ENCODE measurements around the gene SPN.
"Not testable (repeated sequence)": the region's sequence is repeated elsewhere in the genome, so short reads cannot be mapped to it uniquely, and the experiment has no call there.

Gene SPN, protein sequence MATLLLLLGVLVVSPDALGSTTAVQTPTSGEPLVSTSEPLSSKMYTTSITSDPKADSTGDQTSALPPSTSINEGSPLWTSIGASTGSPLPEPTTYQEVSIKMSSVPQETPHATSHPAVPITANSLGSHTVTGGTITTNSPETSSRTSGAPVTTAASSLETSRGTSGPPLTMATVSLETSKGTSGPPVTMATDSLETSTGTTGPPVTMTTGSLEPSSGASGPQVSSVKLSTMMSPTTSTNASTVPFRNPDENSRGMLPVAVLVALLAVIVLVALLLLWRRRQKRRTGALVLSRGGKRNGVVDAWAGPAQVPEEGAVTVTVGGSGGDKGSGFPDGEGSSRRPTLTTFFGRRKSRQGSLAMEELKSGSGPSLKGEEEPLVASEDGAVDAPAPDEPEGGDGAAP

DNA sequence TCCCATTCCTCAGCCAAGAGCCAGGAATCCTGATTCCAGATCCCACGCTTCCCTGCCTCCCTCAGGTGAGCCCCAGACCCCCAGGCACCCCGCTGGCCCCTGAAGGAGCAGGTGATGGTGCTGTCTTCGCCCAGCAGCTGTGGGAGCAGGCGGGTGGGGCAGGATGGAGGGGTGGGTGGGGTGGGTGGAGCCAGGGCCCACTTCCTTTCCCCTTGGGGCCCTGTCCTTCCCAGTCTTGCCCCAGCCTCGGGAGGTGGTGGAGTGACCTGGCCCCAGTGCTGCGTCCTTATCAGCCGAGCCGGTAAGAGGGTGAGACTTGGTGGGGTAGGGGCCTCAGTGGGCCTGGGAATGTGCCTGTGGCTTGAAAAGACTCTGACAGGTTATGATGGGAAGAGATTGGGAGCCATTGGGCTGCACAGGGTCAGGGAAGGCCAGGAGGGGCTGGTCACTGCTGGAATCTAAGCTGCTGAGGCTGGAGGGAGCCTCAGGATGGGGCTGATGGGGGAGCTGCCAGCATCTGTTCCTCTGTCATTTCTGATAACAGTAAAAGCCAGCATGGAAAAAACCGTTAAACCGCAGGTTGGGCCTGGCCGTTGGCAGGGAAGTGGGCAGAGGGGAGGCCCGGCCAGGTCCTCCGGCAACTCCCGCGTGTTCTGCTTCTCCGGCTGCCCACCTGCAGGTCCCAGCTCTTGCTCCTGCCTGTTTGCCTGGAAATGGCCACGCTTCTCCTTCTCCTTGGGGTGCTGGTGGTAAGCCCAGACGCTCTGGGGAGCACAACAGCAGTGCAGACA lies at the start of gene SPN:
Gene SPN, plus strand, starts transcription at position 232 of the 791 bp plus-strand sequence. Its CDS starts 482 bp downstream, at position 714.
- DNase-seq, result no peak

DNA sequence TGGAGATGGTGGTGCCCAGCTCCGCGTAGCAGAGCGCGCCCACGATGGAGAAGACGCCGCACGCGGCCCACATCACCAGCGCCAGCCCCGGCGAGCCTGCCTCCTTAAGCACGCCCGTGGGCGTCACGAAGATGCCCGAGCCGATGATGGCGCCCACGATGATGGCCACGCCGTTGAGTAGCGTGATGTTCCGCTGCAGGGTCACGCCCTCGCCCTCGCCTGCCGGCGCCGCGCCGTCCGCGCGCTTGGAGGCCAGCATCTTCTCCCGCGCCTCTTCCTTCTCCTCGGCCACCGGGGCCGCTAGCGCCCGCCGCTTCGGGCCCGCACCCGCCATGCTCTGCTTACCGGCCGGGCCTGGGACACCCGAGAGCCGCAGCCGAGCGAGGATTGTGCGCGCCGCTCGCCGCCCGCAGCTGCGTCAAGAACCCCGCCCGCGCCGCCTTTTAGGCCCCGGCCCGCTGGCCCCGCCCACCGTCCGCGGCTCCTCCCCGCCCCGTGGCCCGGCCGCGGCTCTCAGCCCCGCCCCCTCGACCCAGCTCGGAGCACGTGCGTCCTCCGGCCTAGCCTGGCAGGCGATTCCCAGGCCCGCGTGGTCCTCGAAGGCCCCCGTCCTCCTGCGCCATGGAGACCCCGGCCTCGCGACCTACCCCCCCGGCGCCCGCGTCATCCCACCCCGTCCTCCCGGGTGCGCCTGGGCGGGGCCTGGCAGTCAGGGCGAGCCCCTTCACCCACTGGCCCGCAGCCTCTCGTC lies 49.6 kb upstream of the SPN start:
- DNase-seq, result peak; percentile 15

DNA sequence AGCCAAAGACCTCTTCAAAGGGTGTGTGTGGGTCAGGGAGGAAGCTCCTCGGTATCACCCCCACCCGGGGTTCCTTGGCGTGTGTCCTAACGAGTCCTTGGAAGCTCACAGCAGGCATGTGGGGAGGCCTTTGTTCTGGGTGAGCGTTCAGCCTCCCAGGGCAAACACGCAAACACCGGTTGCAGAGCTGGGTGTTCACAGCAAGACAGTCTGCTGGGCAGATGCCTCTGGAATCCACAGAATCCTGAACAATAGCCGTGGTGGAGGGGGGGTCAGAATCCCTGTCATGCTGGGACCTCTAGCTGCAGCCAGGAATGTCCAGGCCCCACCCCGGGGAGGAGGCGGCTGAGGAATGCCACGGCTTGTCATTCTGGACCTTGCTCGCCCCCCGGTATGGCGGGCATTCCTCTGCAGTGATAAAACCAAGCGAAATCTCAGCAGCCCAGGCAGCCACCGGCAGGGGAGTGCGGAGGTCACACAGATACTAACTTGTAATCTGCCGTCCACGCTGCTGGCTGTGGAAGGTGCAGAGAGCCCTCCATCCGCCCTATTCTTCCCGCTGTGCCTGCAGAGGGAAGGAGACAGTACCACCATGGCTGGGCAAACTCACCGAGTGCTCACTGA lies 48.2 kb upstream of the SPN start:
- not testable (repeated sequence) for DNase-seq

DNA sequence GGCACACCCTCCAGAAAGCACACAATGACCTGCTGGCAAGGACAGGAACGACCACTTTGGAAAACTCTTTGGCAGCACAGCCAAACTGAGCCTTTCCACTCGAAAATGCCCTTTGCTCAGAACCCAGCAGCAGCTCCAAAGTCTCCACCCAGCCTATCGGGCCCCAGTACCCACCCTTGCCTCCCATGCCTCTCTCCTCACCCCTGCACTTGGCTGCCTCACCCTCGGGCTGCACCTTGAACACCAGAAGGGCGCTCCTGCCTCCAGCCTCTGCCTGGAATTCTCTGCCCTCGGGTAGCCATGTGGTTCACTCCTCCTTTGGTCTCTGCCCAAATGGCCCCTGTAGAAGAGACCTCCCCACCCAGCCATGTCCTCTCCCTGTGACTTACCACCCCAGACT lies 46.9 kb upstream of the SPN start:
- DNase-seq, result not testable (repeated sequence)

- not testable (repeated sequence) for DNase-seq
Measured at GRCh38 chr16:29620591-29620990, 42.5 kb upstream of the SPN start.

DNA sequence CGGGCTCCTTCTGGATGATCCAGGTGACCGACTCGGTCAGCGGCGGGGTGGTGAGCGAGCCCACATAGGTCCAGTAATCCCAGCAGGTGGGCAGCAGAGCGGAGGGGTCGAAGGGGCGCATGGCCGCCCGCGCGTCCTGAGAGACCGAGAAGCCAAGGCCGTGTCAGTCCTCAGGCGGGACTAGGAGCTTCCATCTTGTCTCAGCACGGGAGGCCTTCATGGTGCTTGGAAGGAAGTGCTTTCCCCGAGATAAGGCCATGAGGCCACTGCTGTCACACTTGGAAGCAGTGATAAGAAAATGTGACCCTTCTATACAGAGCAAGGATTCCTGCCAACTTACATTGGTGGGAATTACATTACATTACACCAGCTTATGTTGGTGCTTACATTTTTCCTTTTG lies 40.3 kb upstream of the SPN start:
- not testable (repeated sequence) for DNase-seq

DNA sequence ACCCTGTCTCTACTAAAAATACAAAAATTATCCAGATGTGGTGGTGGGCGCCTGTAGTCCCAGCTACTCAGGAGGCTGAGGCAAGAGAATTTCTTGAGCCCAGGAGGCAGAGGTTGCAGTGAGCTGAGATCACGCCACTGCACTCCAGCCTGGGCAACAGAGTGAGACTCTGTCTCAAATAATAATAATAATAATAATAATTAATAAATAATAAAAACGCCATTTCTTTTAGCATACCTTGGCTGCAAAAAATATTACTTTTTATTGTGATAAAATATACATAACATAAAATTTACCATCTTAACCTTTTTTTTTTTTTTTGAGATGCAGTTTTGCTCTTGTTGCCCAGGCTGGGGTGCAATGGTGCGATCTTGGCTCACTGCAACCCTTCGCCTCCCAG lies 39.8 kb upstream of the SPN start:
- DNase-seq, result not testable (repeated sequence)

DNA sequence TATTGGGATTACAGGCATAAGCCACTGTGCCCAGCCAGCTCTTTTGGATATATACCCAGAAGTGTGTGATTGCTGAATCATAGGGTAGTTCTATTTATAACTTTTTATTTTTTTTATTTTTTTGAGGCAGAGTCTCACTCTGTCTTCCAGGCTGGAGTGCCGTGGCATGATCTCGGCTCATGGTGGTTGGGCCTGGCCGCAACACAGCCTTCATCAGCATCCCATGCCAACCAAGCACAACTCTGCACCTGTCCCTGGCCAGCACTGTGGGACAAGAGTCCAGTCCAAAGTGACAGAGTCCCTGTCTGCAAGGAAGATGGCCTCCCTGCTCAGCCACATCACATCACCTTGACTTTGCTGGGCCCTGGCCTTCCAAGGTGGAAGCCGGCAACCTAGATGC lies 37.9 kb upstream of the SPN start:
- not testable (repeated sequence) for DNase-seq

DNA sequence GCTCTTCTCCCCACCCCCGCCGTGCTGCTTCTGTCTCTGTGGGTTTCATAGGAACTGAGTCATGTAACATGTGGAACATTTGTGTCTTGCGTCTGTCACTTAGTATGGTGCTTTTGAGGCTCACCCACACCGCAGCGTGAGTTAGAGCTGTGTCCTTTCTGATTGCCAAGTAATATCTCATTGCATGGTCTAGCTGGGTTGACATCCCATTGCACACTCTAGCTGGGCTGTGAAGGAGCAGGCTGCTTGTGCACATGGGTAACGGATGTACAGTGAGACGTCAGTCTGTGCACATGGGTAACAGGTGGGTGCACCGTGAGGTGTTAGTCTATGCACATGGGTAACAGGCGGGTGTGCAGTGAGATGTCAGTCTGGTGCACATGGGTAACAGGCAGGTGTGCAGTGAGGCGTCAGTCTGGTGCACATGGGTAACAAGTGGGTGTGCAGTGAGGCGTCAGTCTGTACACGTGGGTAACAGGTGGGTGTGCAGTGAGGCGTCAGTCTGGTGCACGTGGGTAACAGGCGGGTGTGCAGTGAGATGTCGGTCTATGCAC lies 36.2 kb upstream of the SPN start:
- not testable (repeated sequence) for DNase-seq

GRCh38 chr16:29627661-29628075 lies 35.4 kb upstream of the SPN start:
- DNase-seq, result not testable (repeated sequence)

- not testable (repeated sequence) for DNase-seq
Measured at GRCh38 chr16:29628707-29629106, 34.3 kb upstream of the SPN start.

DNA sequence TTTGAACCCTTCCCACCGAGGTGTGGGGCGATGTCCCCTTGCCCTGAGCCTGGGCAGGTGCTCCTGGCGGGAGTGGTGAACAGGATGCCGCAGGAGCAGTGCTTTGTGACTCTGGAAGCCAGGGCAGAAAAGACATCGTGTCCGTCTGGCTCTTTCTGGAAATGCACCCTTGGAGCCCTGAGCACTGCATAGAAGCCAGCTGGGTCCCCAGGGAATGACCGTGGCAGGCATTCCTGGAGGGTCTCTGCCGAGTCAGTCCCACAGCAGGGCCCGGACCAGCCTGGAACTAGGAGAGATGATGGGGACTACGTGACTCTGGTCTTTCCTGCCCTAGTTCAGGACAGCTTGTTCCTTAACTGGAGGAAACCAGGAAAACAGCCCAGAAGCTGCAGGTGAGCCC lies 33.7 kb upstream of the SPN start:
- not testable (repeated sequence) for DNase-seq

DNA sequence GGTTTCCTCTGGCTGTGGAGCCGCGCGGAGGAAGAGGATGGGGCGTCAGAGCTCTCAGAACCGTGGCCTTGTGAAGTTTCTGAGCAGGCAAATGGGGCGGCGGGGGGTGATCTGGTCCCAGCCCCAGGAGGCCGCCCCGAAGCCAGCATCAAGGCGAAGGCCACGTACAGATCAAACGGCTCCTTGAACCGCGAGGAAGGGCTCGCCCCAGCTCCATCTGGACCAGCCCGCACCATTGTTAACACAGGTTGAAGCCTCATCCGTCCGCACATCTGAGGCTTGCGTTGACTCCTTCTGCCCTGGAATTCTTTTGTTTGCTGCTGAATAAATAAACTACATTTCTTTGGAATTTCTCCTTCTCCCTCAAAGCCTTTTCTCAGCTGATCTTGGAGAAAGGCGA lies 31.4 kb upstream of the SPN start:
- not testable (repeated sequence) for DNase-seq

GRCh38 chr16:29635902-29636301 lies 27.1 kb upstream of the SPN start:
- not testable (repeated sequence) for DNase-seq

DNA sequence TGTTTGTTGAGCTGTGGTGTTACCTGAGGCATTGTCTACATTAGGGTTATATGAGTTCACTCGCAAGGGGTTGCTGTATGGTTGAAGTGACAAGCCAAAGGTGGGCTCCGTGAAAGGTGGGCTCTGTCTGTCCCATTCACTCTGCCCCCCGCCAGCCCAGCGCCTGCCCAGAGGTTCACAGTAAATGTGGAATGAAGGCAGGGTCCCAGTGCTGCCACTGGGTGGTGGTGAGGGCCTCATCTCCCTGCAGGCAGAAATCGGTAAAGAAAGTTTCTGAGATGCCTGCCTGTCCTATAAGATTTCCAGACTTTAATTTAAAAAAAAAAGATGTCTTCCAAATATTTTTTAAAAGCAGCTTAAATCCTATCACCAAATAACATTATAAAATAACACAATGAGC lies 26.7 kb upstream of the SPN start:
- not testable (repeated sequence) for DNase-seq

DNA sequence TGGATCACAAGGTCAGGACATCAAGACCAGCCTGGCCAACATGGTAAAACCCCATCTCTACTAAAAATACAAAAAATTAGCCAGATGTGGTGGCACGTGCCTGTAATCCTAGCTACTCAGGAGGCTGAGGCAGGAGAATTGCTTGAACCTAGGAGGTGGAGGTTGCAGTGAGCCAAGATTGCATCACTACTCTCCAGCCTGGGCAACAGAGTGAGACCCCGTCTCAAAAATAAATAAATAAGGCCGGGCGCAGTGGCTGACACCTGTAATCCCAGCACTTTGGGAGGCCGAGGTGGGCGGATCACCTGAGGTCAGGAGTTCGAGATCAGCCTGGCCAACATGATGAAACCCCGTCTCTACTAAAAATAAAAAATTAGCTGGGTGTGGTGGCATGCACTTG lies 24.3 kb upstream of the SPN start:
- not testable (repeated sequence) for DNase-seq

DNA sequence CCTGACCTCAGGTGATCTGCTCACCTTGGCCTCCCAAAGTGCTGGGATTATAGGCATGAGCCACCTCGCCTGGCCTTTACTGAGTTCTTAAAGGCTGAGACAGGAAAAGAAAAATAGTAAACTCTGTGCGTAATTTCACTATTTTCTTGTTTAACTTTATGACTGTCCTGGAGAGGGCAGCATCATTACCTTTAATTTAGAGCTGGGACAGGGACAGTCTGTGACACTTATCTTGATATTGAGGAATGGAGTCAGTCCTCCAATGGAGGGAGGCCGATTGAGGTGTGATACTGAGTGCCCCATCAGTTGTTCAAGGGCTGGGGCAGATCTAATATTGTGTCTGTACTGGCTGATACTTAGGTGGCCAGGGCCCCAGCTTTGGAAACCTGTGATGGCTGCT lies 21.5 kb upstream of the SPN start:
- DNase-seq, result no peak

GRCh38 chr16:29643596-29643995 lies 19.5 kb upstream of the SPN start:
- DNase-seq, result no peak

GRCh38 chr16:29644338-29644857 lies 18.6 kb upstream of the SPN start:
- no peak for DNase-seq

GRCh38 chr16:29644973-29645693 lies 17.9 kb upstream of the SPN start:
- DNase-seq, result no peak

- no peak for DNase-seq
Measured at GRCh38 chr16:29645694-29646187, 17.3 kb upstream of the SPN start.

Measured in cortex of kidney (tissue), 1 donor.